Measurements from ENCODE around the gene HSFX2.
"Not testable (repeated sequence)": the region's sequence is repeated elsewhere in the genome, so short reads cannot be mapped to it uniquely, and the experiment has no call there.

The HSFX2 gene, protein sequence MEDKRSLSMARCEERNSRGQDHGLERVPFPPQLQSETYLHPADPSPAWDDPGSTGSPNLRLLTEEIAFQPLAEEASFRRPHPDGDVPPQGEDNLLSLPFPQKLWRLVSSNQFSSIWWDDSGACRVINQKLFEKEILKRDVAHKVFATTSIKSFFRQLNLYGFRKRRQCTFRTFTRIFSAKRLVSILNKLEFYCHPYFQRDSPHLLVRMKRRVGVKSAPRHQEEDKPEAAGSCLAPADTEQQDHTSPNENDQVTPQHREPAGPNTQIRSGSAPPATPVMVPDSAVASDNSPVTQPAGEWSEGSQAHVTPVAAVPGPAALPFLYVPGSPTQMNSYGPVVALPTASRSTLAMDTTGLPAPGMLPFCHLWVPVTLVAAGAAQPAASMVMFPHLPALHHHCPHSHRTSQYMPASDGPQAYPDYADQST
- 0 reads per million in 2 donors for total RNA-seq

GRCh38 chrX:149595214-149595613, at the start of gene HSFX2:
HSFX2 (minus strand) TSS chrX:149595314; CDS start chrX:149594700, 614 bp downstream.
- DNase-seq = not testable (repeated sequence)

DNA sequence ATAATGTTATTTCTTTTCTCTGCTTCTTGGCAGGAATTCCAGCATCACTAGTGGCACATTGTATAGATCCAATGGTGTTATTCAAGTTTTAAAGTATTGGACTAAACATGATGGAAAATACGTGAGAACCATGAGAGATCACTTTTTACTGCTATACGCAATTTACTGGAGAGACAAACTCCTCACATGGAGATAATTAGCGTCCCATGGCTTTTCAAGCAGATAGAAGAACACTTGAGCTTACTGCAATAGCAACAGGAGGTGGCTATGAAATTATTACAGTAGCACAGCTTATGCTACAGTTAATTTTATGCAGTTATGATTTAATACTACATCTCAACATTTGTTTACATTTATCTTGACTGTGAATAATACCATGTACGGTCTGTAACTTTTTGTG, 48.4 kb upstream of the HSFX2 start:
- no peak for DNase-seq

DNA sequence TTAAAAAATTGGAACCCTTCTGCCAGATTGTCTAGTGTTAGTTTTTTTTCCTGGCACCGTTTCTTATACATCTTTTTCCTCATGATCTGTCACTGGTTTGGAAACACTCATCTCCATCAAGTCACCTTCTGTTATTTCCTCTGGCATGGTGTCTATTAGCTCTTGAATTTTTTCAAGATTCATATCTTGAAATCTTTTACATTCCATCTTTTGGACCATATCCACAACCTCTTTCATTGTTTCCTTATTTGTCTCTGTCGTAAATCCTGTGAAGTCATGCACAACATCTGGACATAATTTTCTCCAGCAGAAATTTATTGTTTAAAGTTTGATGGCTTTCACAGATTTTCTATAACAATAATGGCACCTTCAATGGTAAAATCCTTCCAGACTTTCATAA, 46.7 kb upstream of the HSFX2 start:
- DNase-seq = no peak

- no peak for DNase-seq
Measured at GRCh38 chrX:149641432-149641831, 46.3 kb upstream of the HSFX2 start.

DNA sequence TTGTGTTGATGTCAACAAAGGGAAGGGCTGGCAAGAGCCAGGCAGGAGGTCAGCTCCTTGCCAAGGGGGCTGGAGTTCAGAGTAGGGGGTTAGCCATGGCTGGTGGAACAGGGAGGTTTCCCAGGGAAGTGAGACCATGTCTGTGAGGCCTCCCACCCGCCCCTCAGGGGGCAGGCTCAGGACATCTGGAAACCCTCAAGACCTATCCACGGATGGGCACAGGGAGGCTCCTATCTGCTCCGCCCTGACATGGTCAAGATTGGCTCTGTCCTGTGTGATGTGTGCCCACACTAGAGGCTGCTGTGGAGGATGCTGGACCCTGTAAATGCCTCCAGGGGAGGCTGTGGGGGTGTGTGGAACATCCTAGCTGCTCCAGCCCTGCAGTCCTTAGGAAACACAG, 44.5 kb upstream of the HSFX2 start:
- DNase-seq = no peak

GRCh38 chrX:149638860-149639259, 43.7 kb upstream of the HSFX2 start:
- no peak for DNase-seq

- DNase-seq = no peak
Measured at GRCh38 chrX:149633511-149633910, 38.4 kb upstream of the HSFX2 start.

GRCh38 chrX:149631234-149632165, 36.4 kb upstream of the HSFX2 start, which contains the start of gene TMEM185A:
TMEM185A (minus strand) TSS chrX:149631792; CDS start chrX:149631580, 212 bp downstream.
- DNase-seq = peak; percentile 69

DNA sequence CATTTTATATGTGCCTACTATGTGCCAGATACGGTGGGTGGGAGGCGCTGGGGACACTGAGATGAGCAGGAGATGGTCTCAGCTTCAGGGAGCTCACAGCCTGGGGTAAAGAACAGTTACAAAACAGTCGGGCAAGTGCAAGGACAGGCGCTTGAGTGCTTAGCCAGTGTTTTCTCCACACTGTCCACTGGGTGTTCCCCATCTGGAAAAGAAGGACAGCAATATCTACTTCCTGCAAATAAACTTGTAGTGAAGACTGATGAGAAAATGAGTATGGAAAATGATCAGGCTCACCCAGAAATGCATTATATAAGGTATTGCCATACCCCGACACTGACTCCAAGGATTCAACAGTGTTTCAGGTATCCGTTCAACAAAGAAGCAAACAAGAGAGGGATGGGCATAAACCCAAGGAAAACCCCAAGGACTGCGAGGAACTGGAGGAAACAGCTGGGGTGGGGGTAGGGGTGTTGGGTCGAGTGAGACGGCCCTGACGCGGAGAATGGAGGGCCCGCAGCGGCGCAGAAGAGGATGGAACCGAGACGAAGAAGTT, 35.6 kb upstream of the HSFX2 start:
- no peak for DNase-seq

GRCh38 chrX:149629730-149630387, 34.7 kb upstream of the HSFX2 start:
- no peak for DNase-seq

DNA sequence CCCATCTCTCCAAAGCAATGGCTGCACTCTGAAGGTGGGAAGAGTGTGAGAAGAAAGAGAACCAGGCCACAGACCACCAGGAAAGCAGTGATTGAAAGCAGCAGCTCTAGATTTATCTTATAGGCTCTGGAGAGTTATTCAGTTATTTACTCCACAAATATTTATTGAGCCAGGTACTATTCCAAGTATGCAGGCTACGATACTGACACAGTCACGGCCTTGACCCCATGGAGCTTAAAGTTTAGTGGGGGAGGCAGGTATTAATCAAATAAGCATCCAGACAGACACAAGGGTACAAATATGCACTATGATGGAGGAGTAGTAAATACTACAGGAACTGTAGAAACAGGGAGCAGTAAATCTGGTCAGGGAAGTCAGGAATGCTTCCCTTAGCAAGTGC, 33.7 kb upstream of the HSFX2 start:
- DNase-seq = no peak

GRCh38 chrX:149628280-149628679, 33.2 kb upstream of the HSFX2 start:
- DNase-seq = no peak

GRCh38 chrX:149626829-149627228, 31.7 kb upstream of the HSFX2 start:
- DNase-seq = not testable (repeated sequence)

DNA sequence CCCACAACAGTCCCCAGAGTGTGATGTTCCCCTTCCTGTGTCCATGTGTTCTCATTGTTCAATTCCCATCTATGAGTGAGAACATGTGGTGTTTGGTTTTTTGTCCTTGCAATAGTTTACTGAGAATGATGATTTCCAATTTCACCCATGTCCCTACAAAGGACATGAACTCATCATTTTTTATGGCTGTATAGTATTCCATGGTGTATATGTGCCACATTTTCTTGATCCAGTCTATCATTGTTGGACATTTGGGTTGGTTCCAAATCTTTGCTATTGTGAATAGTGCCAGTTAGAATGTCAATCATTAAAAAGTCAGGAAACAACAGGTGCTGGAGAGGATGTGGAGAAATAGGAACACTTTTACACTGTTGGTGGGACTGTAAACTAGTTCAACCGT, 24.5 kb upstream of the HSFX2 start:
- not testable (repeated sequence) for DNase-seq

GRCh38 chrX:149618871-149619270, 23.8 kb upstream of the HSFX2 start:
- DNase-seq = no peak

DNA sequence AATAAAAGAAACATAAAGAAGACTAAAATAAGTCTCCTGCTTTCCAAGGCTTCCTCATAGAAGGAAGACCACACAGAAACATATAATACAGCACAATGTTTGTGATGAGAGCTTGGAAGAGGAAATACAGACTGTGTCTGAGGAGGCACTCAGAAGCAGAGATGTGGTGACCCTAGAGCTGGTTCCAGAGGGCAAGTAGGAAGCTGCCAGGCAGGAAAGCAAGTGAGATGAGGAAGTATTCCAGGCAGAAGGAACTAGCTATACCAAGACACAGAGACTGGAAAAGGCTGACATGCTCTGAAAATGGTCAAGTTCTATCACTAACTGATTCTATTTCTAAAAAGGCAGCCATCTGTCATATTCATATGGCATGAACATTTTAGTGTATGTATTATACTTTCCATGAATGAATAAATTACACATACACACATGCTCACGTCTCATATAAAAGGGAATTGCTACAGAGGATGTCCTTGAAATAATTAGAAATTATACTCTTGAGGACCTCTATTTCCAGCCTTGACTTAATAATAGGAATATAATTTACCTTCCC, 16.6 kb upstream of the HSFX2 start:
- DNase-seq = no peak

DNA sequence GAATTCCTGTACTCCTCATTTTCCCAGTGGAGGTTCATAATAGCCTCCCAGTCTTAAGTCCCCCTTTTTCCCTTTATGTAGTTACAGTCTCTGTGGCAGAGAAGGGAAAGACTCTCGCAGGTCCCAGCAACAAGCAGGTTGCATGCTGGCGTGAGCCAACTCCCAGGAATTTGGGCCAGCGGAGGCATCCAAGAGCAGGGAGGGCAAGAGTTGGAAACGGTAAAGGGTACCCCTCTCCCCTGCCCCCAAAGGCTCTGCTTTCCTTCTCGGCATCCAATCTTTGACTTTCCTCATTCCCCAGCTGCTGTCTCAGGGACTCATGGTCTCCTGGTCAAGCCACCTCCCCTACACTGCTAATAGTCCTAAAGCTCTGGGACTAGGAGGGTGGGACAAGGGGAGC, 15.4 kb upstream of the HSFX2 start:
- no peak for DNase-seq

DNA sequence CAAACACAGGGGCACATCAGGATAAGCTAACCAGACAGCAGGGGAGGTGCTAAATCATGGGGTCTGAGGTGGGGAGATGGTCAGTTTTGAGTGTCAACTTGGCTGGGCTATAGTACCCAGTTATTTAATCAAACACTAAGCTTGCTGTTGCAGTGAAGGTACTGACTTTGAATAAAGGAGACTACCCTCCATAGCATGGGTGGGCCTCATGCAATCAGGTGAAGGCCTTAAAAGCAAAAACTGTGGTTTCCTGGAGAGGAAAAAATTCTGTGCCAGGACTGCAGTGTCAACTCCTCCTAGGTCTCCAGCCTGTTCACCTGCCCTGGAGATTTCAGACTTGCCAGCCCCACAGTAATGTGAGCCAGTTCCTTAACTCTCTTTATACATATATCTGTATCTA, 12.6 kb upstream of the HSFX2 start:
- no peak for DNase-seq

- DNase-seq = not testable (repeated sequence)
Measured at GRCh38 chrX:149605248-149605885, 10.3 kb upstream of the HSFX2 start.

- DNase-seq = not testable (repeated sequence)
Measured at GRCh38 chrX:149598603-149599002, 3.5 kb upstream of the HSFX2 start.

DNA sequence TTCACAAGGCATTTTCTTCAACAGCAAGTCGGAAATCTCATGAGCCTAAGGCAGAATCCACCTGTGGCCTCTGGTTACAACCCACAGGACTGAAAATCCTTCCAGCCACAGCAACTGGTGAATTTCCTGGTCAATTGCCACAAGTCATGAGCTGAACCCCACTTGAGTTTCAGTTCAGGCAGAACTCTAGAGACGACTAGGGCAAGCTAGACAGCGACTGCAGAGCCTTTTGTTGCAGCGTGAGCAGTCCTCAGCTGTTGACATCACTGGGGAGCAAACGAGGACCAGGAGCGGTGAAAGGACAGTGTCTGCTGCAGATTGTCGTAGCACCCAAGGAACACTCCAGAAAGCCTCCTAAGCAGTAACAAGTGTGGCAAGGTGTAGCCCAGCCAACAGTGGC, 829 bp upstream of the HSFX2 start:
- DNase-seq = not testable (repeated sequence)

DNA sequence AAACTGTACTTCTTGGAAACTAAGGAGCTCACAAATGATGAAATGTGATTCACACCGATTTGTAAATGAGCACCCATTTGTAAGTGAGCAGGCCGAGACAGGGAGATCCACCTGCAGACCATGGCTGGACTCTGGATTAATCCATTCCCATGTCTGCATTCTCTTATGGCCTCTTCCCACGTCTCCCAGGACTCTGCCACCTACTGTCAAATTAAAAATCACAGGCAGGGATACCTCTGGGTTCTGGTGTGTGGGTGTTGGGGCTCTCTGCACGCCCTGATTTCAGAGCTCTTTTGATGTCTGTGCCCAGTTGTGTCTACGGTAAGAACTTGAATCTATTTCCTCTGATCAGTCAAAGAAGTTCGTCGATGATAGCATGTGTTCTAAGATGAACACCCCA, 4.1 kb downstream of the HSFX2 start:
- not testable (repeated sequence) for DNase-seq
